ENCODE results near the gene ERICH4. TPM values are rescaled to one million over a fixed set of nuclear protein-coding genes. Genes with fewer than 3 reads are reported as not detected.

The ERICH4 gene
- polyA plus RNA-seq, 1 of the 3 experiments (the other 2 are of a cell fraction): not detected

DNA sequence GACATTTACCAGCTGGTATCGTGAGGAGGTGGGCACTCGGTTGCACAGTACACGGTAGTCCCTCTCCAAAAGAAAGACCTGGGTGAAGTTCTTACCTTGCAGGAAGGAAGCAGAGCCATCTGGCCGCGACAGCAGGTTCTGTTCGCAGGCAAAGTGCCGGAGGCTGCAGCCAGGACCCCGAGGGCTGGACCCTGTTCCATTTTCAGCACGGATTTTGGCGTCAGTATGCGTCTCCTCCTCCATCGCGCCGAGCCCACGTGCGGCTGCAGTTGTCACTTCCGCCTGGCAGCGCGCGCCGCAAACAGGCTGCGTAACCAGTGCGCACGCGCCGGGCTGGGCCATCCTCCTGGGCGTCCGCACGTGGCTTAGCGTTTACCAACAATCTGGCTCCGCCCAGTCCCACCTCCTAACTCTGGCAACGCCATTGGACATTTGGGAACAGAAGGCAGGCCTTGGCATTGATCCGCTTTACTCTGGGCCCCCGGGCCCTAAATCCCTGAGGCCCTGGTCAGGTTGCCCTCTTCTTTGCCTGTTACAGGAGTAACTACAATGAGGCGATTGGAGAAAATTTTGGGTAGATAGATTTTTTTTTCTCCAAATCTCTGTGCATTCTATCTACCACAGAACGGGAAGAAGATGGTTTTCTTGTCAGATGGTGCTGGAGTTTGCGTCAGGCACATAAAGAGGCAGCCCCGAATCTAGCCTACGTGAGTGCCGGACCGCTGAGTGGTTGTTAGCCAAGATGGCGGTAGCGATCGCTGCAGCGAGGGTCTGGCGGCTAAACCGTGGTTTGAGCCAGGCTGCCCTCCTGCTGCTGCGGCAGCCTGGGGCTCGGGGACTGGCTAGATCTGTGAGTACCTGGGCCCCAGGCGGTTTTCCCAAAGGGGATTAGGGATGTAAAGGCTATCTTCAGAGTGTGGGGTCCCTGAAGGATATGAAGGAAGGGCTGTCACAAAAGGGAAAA is 45.6 kb upstream of the ERICH4 start, which contains the start of the genes BCKDHA and EXOSC5:
BCKDHA (plus strand) TSS at position 733 of the 964 bp plus-strand sequence; CDS start at position 743, 10 bp downstream.
EXOSC5 (minus strand) TSS at position 274 of the 964 bp plus-strand sequence; CDS start at position 243, 31 bp downstream.
- H3K9ac ChIP-seq: peak within 1 kb of the TSS; percentile 95
- no peaks in the 10 kb centered on the region for H4K20me1 ChIP-seq (ENCODE audit: insufficient read depth)
- TF ChIP-seq POLR2AphosphoS5 (IDR thresholded peaks at IDR 0.05; ENCODE audit: low read depth, low read length) (peak; percentile 76), ZBTB33 (IDR thresholded peaks at IDR 0.05; ENCODE audit: borderline replicate concordance, low read depth) (no peak), TCF12 (IDR thresholded peaks at IDR 0.05) (no peak), MXI1 (IDR thresholded peaks at IDR 0.05; ENCODE audit: low read depth, low read length) (peak; percentile 100), NRF1 (IDR thresholded peaks at IDR 0.05; ENCODE audit: low read depth, low read length) (peak; percentile 97), TAF1 (IDR thresholded peaks at IDR 0.05; ENCODE audit: borderline replicate concordance, low read depth, low read length) (peak; percentile 83), SIN3A (IDR thresholded peaks at IDR 0.05; ENCODE audit: borderline replicate concordance, low read depth, low read length) (peak; percentile 99), PBX3 (IDR thresholded peaks at IDR 0.05) (no peak), YY1 (IDR thresholded peaks at IDR 0.05; ENCODE audit: low read depth) (peak; percentile 93), USF2 (IDR thresholded peaks at IDR 0.05; ENCODE audit: borderline replicate concordance, low read depth, low read length) (peak; percentile 46; the same call in 1 of the 2 replicates), FOXJ3 (CRISPR knock-in tag; IDR thresholded peaks at IDR 0.05) (no peak), IRF3 (IDR thresholded peaks at IDR 0.05; ENCODE audit: low read depth, low read length) (no peak), EZH2phosphoT487 (IDR thresholded peaks at IDR 0.05; ENCODE audit: borderline replicate concordance, low read depth) (no peak), ELF1 (IDR thresholded peaks at IDR 0.05) (peak; percentile 78), FOSL2 (IDR thresholded peaks at IDR 0.05; ENCODE audit: borderline replicate concordance, low read depth) (no peak), GATA2 (CRISPR knock-in tag; IDR thresholded peaks at IDR 0.05) (0 out of 2 replicates have a peak, but pooled peaks have one; percentile 18), FOXM1 (IDR thresholded peaks at IDR 0.05; ENCODE audit: low read depth) (no peak), NFIC (IDR thresholded peaks at IDR 0.05; ENCODE audit: borderline replicate concordance) (peak; percentile 47; the same call in 1 of the 2 replicates), EP300 (IDR thresholded peaks at IDR 0.05; ENCODE audit: borderline replicate concordance in 1 of 2, low read depth in 1 of 2, low read length in 1 of 2) (no peak)
- TF ChIP-seq, protein P1, sequence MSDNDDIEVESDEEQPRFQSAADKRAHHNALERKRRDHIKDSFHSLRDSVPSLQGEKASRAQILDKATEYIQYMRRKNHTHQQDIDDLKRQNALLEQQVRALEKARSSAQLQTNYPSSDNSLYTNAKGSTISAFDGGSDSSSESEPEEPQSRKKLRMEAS (IDR thresholded peaks at IDR 0.05; ENCODE audit: low read depth): peak; percentile 100
- TF ChIP-seq, protein P2, sequence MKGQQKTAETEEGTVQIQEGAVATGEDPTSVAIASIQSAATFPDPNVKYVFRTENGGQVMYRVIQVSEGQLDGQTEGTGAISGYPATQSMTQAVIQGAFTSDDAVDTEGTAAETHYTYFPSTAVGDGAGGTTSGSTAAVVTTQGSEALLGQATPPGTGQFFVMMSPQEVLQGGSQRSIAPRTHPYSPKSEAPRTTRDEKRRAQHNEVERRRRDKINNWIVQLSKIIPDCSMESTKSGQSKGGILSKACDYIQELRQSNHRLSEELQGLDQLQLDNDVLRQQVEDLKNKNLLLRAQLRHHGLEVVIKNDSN (IDR thresholded peaks at IDR 0.05; ENCODE audit: borderline replicate concordance, low read depth): peak; percentile 87
- TF ChIP-seq, protein P3, sequence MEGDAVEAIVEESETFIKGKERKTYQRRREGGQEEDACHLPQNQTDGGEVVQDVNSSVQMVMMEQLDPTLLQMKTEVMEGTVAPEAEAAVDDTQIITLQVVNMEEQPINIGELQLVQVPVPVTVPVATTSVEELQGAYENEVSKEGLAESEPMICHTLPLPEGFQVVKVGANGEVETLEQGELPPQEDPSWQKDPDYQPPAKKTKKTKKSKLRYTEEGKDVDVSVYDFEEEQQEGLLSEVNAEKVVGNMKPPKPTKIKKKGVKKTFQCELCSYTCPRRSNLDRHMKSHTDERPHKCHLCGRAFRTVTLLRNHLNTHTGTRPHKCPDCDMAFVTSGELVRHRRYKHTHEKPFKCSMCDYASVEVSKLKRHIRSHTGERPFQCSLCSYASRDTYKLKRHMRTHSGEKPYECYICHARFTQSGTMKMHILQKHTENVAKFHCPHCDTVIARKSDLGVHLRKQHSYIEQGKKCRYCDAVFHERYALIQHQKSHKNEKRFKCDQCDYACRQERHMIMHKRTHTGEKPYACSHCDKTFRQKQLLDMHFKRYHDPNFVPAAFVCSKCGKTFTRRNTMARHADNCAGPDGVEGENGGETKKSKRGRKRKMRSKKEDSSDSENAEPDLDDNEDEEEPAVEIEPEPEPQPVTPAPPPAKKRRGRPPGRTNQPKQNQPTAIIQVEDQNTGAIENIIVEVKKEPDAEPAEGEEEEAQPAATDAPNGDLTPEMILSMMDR (IDR thresholded peaks at IDR 0.05): no peak

More for the DNA sequence above, 45.6 kb upstream of the ERICH4 start, which contains the start of the genes BCKDHA and EXOSC5:
- ChIA-PET POLR2A (no interaction called here), CTCF (no interaction called here)
- no peaks in the 10 kb centered on the region for H3F3A ChIP-seq (replicated peaks; ENCODE audit: insufficient read depth)
- H3K27me3 ChIP-seq (ENCODE audit: insufficient read depth): no peaks in the 10 kb centered on the region
- H3K36me3 ChIP-seq (replicated peaks in 1 of 2; ENCODE audit: control insufficient read depth in 1 of 2, insufficient read depth in 2 of 2, low read length in 1 of 2): no peaks in the 10 kb centered on the region
- H2AFZ ChIP-seq (ENCODE audit: low read depth): peak within 1 kb of the TSS; percentile 93
- H3K27ac ChIP-seq (ENCODE audit: low read depth in 2 of 2, low read length in 1 of 2): peak within 1 kb of the TSS; percentile 86 to 90
- under 1% methylated on average over 25 of the region's 50 CpGs for WGBS (ENCODE audit: low lambda C conversion rate)
- peak; percentile 97 for DNase-seq
- peaks cover 48% of the 10 kb centered on the region for H3K79me2 ChIP-seq (ENCODE audit: insufficient read depth)
- peak within 1 kb of the TSS; percentile 79 to 93 for H3K4me3 ChIP-seq (ENCODE audit: low read depth in 2 of 2, low read length in 1 of 2)
- no peaks in the 10 kb centered on the region for H3K9me3 ChIP-seq
- H3K4me1 ChIP-seq (ENCODE audit: control insufficient read depth in 1 of 2, insufficient read depth in 2 of 2, low read depth in 1 of 2, low read length in 1 of 2): peaks cover 5 to 14% of the 10 kb centered on the region in 2 experiments; a peak in 2 of 4 replicates
- no peaks in the 10 kb centered on the region for H3K9me2 ChIP-seq
- peak within 1 kb of the TSS; percentile 99 for H3K4me2 ChIP-seq

All from SK-N-SH (cell line).